T-cell (primary cell): ENCODE measurements around the gene WWC2. TPM values are rescaled to one million over a fixed set of nuclear protein-coding genes. Genes with fewer than 3 reads are reported as not detected.

Experiments
- ATAC-seq, 4 experiments: fragments of 200-7000 bp in 3 of 4; fragments of 150-1000 bp in 1 of 4; cut with Tn5 transposase; replicated peaks in 1 of 4; 1 replicate in 3 of 4; 2 replicates in 1 of 4; pipeline ENCODE4 v1.10.0; 2021; ENCODE audit warnings: moderate library complexity in 3 of 4, mild to moderate bottlenecking in 2 of 4, moderate number of reproducible peaks in 1 of 4
- CTCF ChIA-PET, 2 donors: fragments of 300-600 bp; sonication (Branson Sonifier 250); formaldehyde crosslinking; loops; one replicate each; lab custom pipeline; 2022; ENCODE audit warnings: antibody characterized with exemption in 2 of 2; lab: Charles Lee
- POLR2A ChIA-PET, 2 donors: fragments of 300-600 bp; sonication (Branson Sonifier 250); formaldehyde crosslinking; loops; one replicate each; lab custom pipeline; 2022; ENCODE audit warnings: antibody characterized with exemption in 2 of 2; lab: Charles Lee
- DNase-seq, 35 experiments: peaks; one replicate each; pipeline versions ENCODE4 v3.0.0 to v3.0.0-alpha.2; 2013 to 2023
- H3K27ac ChIP-seq: one replicate; pipeline ENCODE4 v1.5.1; 2013; ENCODE audit warnings: low read length
- H3K27me3 ChIP-seq, 2 experiments: replicated peaks in 1 of 2; 1 replicate in 1 of 2; 2 replicates in 1 of 2; pipeline versions ENCODE4 v1.6.1 to v1.7.0; 2013; ENCODE audit warnings: low read length in 1 of 2, mixed read lengths in 1 of 2; ENCODE audit not compliant: control insufficient read depth in 2 of 2, insufficient read depth in 2 of 2; ENCODE audit errors: extremely low read depth in 1 of 2
- H3K36me3 ChIP-seq, 2 donors: 1 replicate in 1 of 2; 2 replicates in 1 of 2; pipeline versions ENCODE4 v1.6.1 to v1.7.0; 2013; ENCODE audit warnings: low read length in 1 of 2; ENCODE audit not compliant: control insufficient read depth in 2 of 2, insufficient read depth in 1 of 2; ENCODE audit errors: extremely low read depth in 1 of 2
- H3K4me1 ChIP-seq, 2 experiments: 1 replicate in 1 of 2; 2 replicates in 1 of 2; pipeline versions ENCODE4 v1.6.1 to v1.7.0; 2013; ENCODE audit warnings: low read length in 2 of 2, mixed read lengths in 1 of 2; ENCODE audit not compliant: insufficient read depth in 2 of 2, control insufficient read depth in 1 of 2; ENCODE audit errors: extremely low read depth in 1 of 2
- H3K4me3 ChIP-seq, 2 donors: 1 replicate in 1 of 2; 2 replicates in 1 of 2; pipeline versions ENCODE4 v1.5.1 to v1.7.0; 2013; ENCODE audit warnings: mild to moderate bottlenecking in 2 of 2, low read length in 1 of 2, moderate library complexity in 1 of 2; ENCODE audit not compliant: control insufficient read depth in 1 of 2; ENCODE audit errors: extremely low read depth in 1 of 2
- H3K9me3 ChIP-seq: 2 replicates; pipeline ENCODE4 v1.7.0; 2013
- H3K27ac Mint-ChIP-seq, 2 donors: one replicate each; pipeline ENCODE4 v1.8.0; 2020 to 2021; ENCODE audit warnings: mild to moderate bottlenecking in 2 of 2, mixed read lengths in 2 of 2
- H3K27me3 Mint-ChIP-seq, 2 donors: one replicate each; pipeline ENCODE4 v1.8.0; 2021 to 2022; ENCODE audit warnings: mixed read lengths in 2 of 2
- H3K36me3 Mint-ChIP-seq: one replicate; pipeline ENCODE4 v1.8.0; 2021; ENCODE audit warnings: mixed read lengths
- H3K4me1 Mint-ChIP-seq, 3 donors: one replicate each; pipeline ENCODE4 v1.8.0; 2020 to 2022; ENCODE audit warnings: mixed read lengths in 3 of 3, mild to moderate bottlenecking in 1 of 3
- H3K4me3 Mint-ChIP-seq, 3 donors: one replicate each; pipeline ENCODE4 v1.8.0; 2020 to 2022; ENCODE audit warnings: mild to moderate bottlenecking in 3 of 3, mixed read lengths in 3 of 3, moderate library complexity in 3 of 3
- H3K9me3 Mint-ChIP-seq, 3 donors: one replicate each; pipeline ENCODE4 v1.8.0; 2020 to 2022; ENCODE audit warnings: mixed read lengths in 3 of 3
- WGBS: methylation state at CpG from one replicate; pipeline ENCODE4 v1.1.5; 2013; ENCODE audit warnings: missing lambda C conversion rate; ENCODE audit not compliant: insufficient coverage; 5-methylcytosine and 5-hydroxymethylcytosine counted together
- total RNA-seq, 35 experiments: library from RNA in 6 of 35; stranded (reverse) in 6 of 35; fragments of 120-200 nt in 1 of 35; gene quantifications; one replicate each; pipeline versions ENCODE4 v1.2.1 to v1.2.4 and lab custom pipeline; 2013 to 2026

The WWC2 gene
- total RNA-seq, 5 donors from 2014 or later (not counting 1 experiment from before 2014, with no cell fraction given) = 5.0 to 9.1 (median 7.3) TPM

DNA sequence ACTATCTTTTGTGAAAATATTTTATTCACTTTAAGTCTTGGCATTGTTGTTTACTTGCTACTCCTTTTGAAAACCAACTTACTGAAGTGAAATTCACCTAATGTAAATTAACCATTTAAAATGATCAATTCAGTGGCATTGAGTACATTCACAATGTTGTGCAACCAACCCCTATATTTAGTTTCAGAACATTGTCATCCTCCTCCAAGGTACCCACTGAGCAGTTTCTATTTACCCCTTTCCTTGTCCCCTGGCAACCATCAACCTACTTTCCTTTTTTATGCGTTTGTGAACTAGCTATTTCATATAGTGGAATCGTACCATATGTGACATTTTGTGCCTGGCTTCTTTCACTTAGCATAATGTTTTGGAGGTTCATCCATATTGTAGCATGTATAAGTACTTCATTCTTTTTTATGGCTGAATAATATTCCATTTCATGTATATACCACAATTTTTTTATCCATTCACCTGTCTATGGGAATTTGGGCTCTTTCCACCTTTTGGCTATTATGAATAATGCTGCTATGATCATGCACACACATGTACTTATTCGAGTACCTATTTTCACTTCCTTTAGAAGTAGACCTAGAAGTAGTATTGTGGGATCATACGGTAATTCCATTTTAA is 85.0 kb downstream of the WWC2 start:
- DNase-seq (no peak), ATAC-seq (no peak)
- Mint-ChIP-seq H3K9me3 (peaks cover 0 to 6% (median 2%) of the 10 kb centered on the region in 3 donors), H3K27me3 (peaks cover 6 to 12% of the 10 kb centered on the region in 2 donors), H3K4me3 (no peak overlapping the region), H3K27ac (no peak overlapping the region), H3K36me3 (peaks cover 3% of the 10 kb centered on the region), H3K4me1 (peaks cover 16 to 28% (median 19%) of the 10 kb centered on the region in 3 donors)
- no peak overlapping the region for H3K27ac ChIP-seq
- CTCF ChIA-PET = no interaction called here
- no peaks in the 10 kb centered on the region for H3K4me1 ChIP-seq
- H3K36me3 ChIP-seq = no peaks in the 10 kb centered on the region
- H3K27me3 ChIP-seq = peaks cover 0 to 4% of the 10 kb centered on the region in 2 experiments
- no peaks in the 10 kb centered on the region for H3K9me3 ChIP-seq
- H3K4me3 ChIP-seq = no peak overlapping the region
- no CpG with 5 or more reads among the region's 4 CpGs for WGBS
- POLR2A ChIA-PET = interaction anchor here in 1 of 2 donors (0.5 kb wide), 1 partner anchor 30 kb away, joined by 16 read pairs; no protein-coding TSS in a partner anchor

DNA sequence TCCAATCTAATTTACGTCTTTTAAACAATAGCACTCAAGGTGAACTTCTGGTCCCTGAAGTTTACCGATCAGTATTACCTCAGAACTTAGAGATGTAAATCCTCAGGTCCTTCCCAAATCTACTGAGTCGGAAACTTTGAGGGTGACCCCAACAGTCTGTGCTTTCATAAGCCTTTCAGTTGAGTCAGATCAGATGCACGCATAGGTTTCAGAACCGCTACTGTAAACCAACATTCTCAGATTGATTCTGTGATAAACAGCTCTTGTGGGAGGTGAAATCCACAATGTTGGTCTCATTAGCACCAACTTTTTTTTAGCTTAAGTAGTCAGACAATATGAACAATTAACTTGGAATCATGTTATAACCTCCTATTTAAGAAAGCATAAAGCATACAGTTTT is 86.0 kb downstream of the WWC2 start:
- WGBS = 31% methylated on average over 2 of the region's 5 CpGs
- Mint-ChIP-seq H3K9me3 (peaks cover 0 to 6% (median 2%) of the 10 kb centered on the region in 3 donors), H3K27me3 (peaks cover 6 to 12% of the 10 kb centered on the region in 2 donors), H3K4me1 (peaks cover 6 to 25% (median 17%) of the 10 kb centered on the region in 3 donors), H3K27ac (no peak overlapping the region), H3K36me3 (peaks cover 3% of the 10 kb centered on the region), H3K4me3 (no peak overlapping the region)
- Histone ChIP-seq H3K9me3 (no peaks in the 10 kb centered on the region), H3K4me3 (no peak overlapping the region), H3K27me3 (peaks cover 0 to 4% of the 10 kb centered on the region in 2 experiments), H3K27ac (no peak overlapping the region), H3K36me3 (no peaks in the 10 kb centered on the region), H3K4me1 (no peaks in the 10 kb centered on the region)
- POLR2A ChIA-PET = no interaction called here
- no peak for ATAC-seq
- CTCF ChIA-PET = no interaction called here
- peak in 1 of 35 experiments; percentile 3 for DNase-seq

DNA sequence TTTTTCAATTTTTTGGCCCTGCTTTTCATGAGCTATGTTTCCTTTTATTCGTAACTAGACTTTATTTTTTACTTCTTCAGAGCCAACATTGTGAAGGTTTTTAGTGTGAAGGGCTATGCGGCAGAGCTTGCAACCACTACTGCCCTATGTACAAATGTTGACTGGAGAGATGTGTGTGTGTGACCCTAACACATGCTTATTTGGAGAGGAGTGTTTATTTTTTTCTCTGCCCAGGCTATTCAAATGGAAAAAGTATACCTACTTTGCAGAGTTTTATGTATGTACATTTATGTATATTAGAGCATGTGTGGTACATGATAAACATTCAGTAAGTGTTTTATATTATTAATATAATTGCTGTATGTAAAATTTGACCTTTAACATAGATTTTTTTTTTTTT is 86.5 kb downstream of the WWC2 start:
- H3K27ac Mint-ChIP-seq = no peak overlapping the region
- CTCF ChIA-PET = no interaction called here
- H3K4me1 Mint-ChIP-seq = peaks cover 2 to 24% (median 17%) of the 10 kb centered on the region in 3 donors
- Histone ChIP-seq H3K36me3 (no peaks in the 10 kb centered on the region), H3K27ac (no peak overlapping the region), H3K9me3 (no peaks in the 10 kb centered on the region), H3K4me1 (no peaks in the 10 kb centered on the region), H3K4me3 (no peak overlapping the region), H3K27me3 (peaks cover 0 to 4% of the 10 kb centered on the region in 2 experiments)
- no peak overlapping the region for H3K4me3 Mint-ChIP-seq
- peaks cover 0 to 6% (median 2%) of the 10 kb centered on the region in 3 donors for H3K9me3 Mint-ChIP-seq
- POLR2A ChIA-PET = no interaction called here
- no CpG with 5 or more reads among the region's 2 CpGs for WGBS
- peaks cover 6 to 12% of the 10 kb centered on the region in 2 donors for H3K27me3 Mint-ChIP-seq
- no peak for DNase-seq
- peaks cover 3% of the 10 kb centered on the region for H3K36me3 Mint-ChIP-seq
- no peak for ATAC-seq

DNA sequence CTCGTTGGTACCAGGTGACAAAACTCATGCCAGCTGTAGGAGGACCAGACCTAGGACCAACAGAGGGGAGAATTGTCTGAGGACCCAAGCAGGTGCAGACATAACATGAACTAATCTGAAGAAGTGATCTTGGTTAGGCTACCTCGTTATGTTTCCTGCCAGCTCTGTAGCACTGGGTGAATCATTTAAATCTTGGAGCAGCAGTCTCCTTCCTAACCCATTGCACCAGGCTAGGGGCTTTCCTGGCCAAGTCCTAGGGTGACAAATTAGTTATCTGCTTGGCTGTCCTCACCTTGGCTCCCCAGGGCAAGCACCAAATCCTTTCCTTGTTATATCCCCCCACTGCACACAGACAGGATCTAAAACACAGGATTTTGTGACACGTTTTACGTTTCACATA is 87.8 kb downstream of the WWC2 start:
- ATAC-seq = no peak
- WGBS = 57% methylated on average over 1 of the region's 4 CpGs

DNA sequence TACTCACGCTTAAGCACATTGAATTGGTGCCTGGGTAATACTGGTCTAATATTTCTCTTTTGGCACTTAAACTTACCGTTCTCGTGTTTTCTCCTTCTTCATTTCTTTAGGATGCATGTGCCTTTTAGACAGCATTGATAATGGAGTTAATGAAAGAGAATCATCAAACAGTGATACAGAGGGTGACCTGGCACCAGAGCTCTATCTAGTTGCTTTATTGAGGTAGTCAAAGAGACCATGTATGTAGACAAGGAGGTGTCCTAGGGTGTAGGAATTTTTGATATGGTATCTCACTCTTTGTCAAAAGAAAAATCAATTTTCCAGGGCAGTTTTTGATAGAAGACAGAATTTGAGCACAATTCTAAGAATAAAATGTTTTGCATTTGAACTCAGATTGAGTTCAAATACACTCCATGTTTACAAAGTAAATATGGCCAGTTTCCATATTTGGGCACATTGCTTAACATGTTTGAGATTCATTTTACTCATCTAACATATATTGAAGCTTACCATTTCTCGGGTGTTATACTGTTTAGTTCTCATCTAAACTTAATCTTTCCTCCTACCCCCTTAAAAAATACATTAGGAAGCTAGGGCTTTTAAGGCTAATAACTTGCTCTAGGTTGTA is 92.0 kb downstream of the WWC2 start:
- no peak overlapping the region for H3K27ac ChIP-seq
- peaks cover 0 to 4% of the 10 kb centered on the region in 2 experiments for H3K27me3 ChIP-seq
- H3K4me3 ChIP-seq = no peak overlapping the region
- no peaks in the 10 kb centered on the region for H3K36me3 ChIP-seq
- POLR2A ChIA-PET = no interaction called here
- DNase-seq (no peak), ATAC-seq (no peak)
- peaks cover 9 to 10% of the 10 kb centered on the region in 2 donors for H3K27me3 Mint-ChIP-seq
- peaks cover 0 to 3% (median 0%) of the 10 kb centered on the region in 3 donors for H3K4me1 Mint-ChIP-seq
- H3K9me3 Mint-ChIP-seq = no peaks in the 10 kb centered on the region
- H3K4me1 ChIP-seq = no peaks in the 10 kb centered on the region
- H3K27ac Mint-ChIP-seq = no peak overlapping the region
- CTCF ChIA-PET = no interaction called here
- H3K9me3 ChIP-seq = no peaks in the 10 kb centered on the region
- no CpG with 5 or more reads among the region's 4 CpGs for WGBS
- H3K4me3 Mint-ChIP-seq = no peak overlapping the region
- peaks cover 4% of the 10 kb centered on the region for H3K36me3 Mint-ChIP-seq

More for the DNA sequence above, 87.8 kb downstream of the WWC2 start:
- Mint-ChIP-seq H3K36me3 (peaks cover 3% of the 10 kb centered on the region), H3K4me1 (peaks cover 0 to 22% (median 15%) of the 10 kb centered on the region in 3 donors), H3K27me3 (peaks cover 10 to 12% of the 10 kb centered on the region in 2 donors), H3K9me3 (peaks cover 0 to 6% (median 2%) of the 10 kb centered on the region in 3 donors), H3K4me3 (no peak overlapping the region), H3K27ac (no peak overlapping the region)
- POLR2A ChIA-PET = no interaction called here
- Histone ChIP-seq H3K9me3 (no peaks in the 10 kb centered on the region), H3K4me1 (no peaks in the 10 kb centered on the region), H3K27me3 (peaks cover 0 to 4% of the 10 kb centered on the region in 2 experiments), H3K4me3 (no peak overlapping the region), H3K27ac (no peak overlapping the region), H3K36me3 (no peaks in the 10 kb centered on the region)
- CTCF ChIA-PET = no interaction called here
- DNase-seq = no peak

DNA sequence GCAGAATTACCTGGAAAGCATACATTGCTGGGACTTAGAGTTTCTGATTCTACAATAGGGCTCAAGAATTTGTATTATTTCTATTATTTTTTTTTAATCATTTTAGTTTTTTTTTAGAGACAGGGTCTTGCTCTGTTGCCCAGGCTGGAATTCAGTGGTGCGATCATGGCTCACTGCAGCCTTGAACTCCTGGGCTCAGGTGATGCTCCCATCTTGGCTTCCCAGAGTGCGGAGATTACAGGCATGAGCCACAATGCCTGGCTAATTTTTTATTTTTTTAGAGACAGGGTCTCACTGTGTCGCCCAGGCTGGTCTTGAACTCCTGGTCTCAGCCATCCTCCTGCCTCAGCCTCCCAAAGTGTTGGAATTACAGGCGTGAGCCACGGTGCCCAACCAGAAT is 92.6 kb downstream of the WWC2 start:
- Histone ChIP-seq H3K36me3 (no peaks in the 10 kb centered on the region), H3K27ac (no peak overlapping the region), H3K4me3 (no peak overlapping the region), H3K4me1 (no peaks in the 10 kb centered on the region), H3K9me3 (no peaks in the 10 kb centered on the region), H3K27me3 (peaks cover 0 to 3% of the 10 kb centered on the region in 2 experiments)
- Mint-ChIP-seq H3K27ac (no peak overlapping the region), H3K4me3 (no peak overlapping the region), H3K9me3 (no peaks in the 10 kb centered on the region), H3K27me3 (peaks cover 4 to 5% of the 10 kb centered on the region in 2 donors), H3K4me1 (no peaks in the 10 kb centered on the region), H3K36me3 (peaks cover 8% of the 10 kb centered on the region)
- ATAC-seq (no peak), DNase-seq (no peak)
- POLR2A ChIA-PET = no interaction called here
- CTCF ChIA-PET = no interaction called here
- 74% methylated on average over 5 of the region's 5 CpGs for WGBS
